Colonic mucosa (tissue), 4 donors: ENCODE measurements around the gene GORASP2. TPM values are rescaled to one million over a fixed set of nuclear protein-coding genes. Genes with fewer than 3 reads are reported as not detected.

Experiments used
- DNase-seq: peaks from one replicate; pipeline ENCODE4 v3.0.0-alpha.2; 2020
- H3K27ac ChIP-seq: fragments of 200-600 bp; one replicate; pipeline ENCODE4 v1.8.0; 2021
- H3K27me3 ChIP-seq: fragments of 200-600 bp; one replicate; pipeline ENCODE4 v1.8.0; 2021
- H3K36me3 ChIP-seq: fragments of 200-600 bp; one replicate; pipeline ENCODE4 v1.8.0; 2021
- H3K4me1 ChIP-seq: fragments of 200-600 bp; one replicate; pipeline ENCODE4 v1.8.0; 2021; ENCODE audit warnings: mild to moderate bottlenecking
- H3K4me3 ChIP-seq: fragments of 200-600 bp; one replicate; pipeline ENCODE4 v1.8.0; 2021
- H3K9ac ChIP-seq, 2 donors: one replicate each; pipeline ENCODE4 v1.7.0; 2013; ENCODE audit warnings: control low read depth in 2 of 2, low read depth in 2 of 2, low read length in 2 of 2
- H3K9me3 ChIP-seq: fragments of 200-600 bp; one replicate; pipeline ENCODE4 v1.8.0; 2021
- intact Hi-C: fragments of 100-400 bp; cut with DNase I; formaldehyde crosslinking; loops from one replicate; pipeline ENCODE4 v1.14.1; 2022
- total RNA-seq, 2 donors: library from RNA; stranded (reverse); fragmentation: NEBNext Ultra II Directional in 1 of 2; extraction: Animal tissue kit (Norgen Biotek cat#: 25700) in 1 of 2; gene quantifications; one replicate each; pipeline ENCODE4 v1.2.1, GENCODE V29; 2021
- TF ChIP-seq, protein P1 (sequence below): fragments of 200-600 bp; IDR thresholded peaks from one replicate; pipeline ENCODE4 v1.8.0; 2022; ENCODE audit warnings: antibody characterized with exemption, mild to moderate bottlenecking
- donor health status: healthy.
- donor health status: DM: no; HTN: no; CAD: no.
- donor health status: DM: no; HTN: no; CAD: no.

GORASP2 gene
- total RNA-seq, 2 donors from 2014 or later = 78.4 to 79.8 TPM

- peaks cover 4% of the 10 kb centered on the region for H3K36me3 ChIP-seq
- no peak for DNase-seq
- intact Hi-C loops = no loop called here
- TF ChIP-seq, protein P1, sequence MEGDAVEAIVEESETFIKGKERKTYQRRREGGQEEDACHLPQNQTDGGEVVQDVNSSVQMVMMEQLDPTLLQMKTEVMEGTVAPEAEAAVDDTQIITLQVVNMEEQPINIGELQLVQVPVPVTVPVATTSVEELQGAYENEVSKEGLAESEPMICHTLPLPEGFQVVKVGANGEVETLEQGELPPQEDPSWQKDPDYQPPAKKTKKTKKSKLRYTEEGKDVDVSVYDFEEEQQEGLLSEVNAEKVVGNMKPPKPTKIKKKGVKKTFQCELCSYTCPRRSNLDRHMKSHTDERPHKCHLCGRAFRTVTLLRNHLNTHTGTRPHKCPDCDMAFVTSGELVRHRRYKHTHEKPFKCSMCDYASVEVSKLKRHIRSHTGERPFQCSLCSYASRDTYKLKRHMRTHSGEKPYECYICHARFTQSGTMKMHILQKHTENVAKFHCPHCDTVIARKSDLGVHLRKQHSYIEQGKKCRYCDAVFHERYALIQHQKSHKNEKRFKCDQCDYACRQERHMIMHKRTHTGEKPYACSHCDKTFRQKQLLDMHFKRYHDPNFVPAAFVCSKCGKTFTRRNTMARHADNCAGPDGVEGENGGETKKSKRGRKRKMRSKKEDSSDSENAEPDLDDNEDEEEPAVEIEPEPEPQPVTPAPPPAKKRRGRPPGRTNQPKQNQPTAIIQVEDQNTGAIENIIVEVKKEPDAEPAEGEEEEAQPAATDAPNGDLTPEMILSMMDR = no peak
- H3K4me3 ChIP-seq = no peak overlapping the region
- H3K27me3 ChIP-seq = no peaks in the 10 kb centered on the region
- H3K9ac ChIP-seq = no peak overlapping the region
- H3K4me1 ChIP-seq = no peaks in the 10 kb centered on the region
- H3K9me3 ChIP-seq = no peaks in the 10 kb centered on the region
- H3K27ac ChIP-seq = no peak overlapping the region
Measured at GRCh38 chr2:170950221-170950761, 21.2 kb downstream of the GORASP2 start.

GRCh38 chr2:170953941-170954340 is 24.9 kb downstream of the GORASP2 start:
- Histone ChIP-seq H3K4me1 (no peaks in the 10 kb centered on the region), H3K4me3 (no peak overlapping the region), H3K36me3 (peaks cover 12% of the 10 kb centered on the region), H3K9me3 (no peaks in the 10 kb centered on the region), H3K9ac (no peak overlapping the region), H3K27ac (no peak overlapping the region), H3K27me3 (no peaks in the 10 kb centered on the region)
- no peak for DNase-seq
- TF ChIP-seq, protein P1 = no peak
- intact Hi-C loops = no loop called here

- no peak overlapping the region for H3K9ac ChIP-seq
- H3K27me3 ChIP-seq = no peaks in the 10 kb centered on the region
- DNase-seq = no peak
- intact Hi-C loops = no loop called here
- TF ChIP-seq, protein P1 = no peak
- H3K4me1 ChIP-seq = no peaks in the 10 kb centered on the region
- no peak overlapping the region for H3K27ac ChIP-seq
- H3K9me3 ChIP-seq = no peaks in the 10 kb centered on the region
- H3K36me3 ChIP-seq = peaks cover 9% of the 10 kb centered on the region
- no peak overlapping the region for H3K4me3 ChIP-seq
Measured at GRCh38 chr2:170963386-170963785, 34.3 kb downstream of the GORASP2 start.

DNA sequence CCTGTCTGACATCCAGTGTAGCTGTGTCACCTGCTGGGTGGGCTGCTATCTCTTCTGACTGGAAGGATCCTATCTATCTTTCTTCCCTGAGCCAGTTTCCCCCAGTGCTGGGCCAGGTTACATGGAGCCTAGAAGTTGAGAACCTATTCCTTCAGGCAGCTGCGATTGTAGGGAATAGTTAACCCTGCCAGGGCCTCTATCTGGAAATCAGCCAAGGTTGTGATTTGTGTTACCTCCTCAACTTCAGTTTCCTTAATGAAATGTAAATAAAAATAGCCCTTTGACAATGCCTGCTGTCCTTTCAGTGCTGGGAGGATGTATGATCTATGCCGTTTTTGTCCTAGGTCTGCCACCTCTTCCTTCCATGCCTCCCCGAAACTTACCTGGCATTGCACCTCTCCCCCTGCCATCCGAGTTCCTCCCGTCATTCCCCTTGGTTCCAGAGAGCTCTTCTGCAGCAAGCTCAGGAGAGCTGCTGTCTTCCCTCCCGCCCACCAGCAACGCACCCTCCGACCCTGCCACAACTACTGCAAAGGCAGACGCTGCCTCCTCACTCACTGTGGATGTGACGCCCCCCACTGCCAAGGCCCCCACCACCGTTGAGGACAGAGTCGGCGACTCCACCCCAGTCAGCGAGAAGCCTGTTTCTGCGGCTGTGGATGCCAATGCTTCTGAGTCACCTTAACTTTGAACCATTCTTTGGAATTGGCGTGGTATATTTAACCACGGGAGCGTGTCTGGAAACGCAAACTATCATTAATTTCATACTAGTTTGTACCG is 36.6 kb downstream of the GORASP2 start:
- intact Hi-C loops = no loop called here
- Histone ChIP-seq H3K9ac (no peak overlapping the region), H3K4me1 (no peaks in the 10 kb centered on the region), H3K27ac (no peak overlapping the region), H3K9me3 (no peaks in the 10 kb centered on the region), H3K27me3 (no peaks in the 10 kb centered on the region), H3K4me3 (no peak overlapping the region), H3K36me3 (peaks cover 7% of the 10 kb centered on the region)
- no peak for DNase-seq
- TF ChIP-seq, protein P1 = no peak

GRCh38 chr2:170966648-170967396 is 37.8 kb downstream of the GORASP2 start:
- Histone ChIP-seq H3K9ac (no peak overlapping the region), H3K4me1 (no peaks in the 10 kb centered on the region), H3K9me3 (no peaks in the 10 kb centered on the region), H3K4me3 (no peak overlapping the region), H3K36me3 (peaks cover 4% of the 10 kb centered on the region), H3K27me3 (no peaks in the 10 kb centered on the region), H3K27ac (no peak overlapping the region)
- no peak for DNase-seq
- intact Hi-C loops = no loop called here
- TF ChIP-seq, protein P1 = no peak
